GM19324 (cell line): Measurements from ENCODE around the gene SBNO1.
"Not testable (repeated sequence)": the region's sequence is repeated elsewhere in the genome, so short reads cannot be mapped to it uniquely, and the experiment has no call there.

Experiments used
- ATAC-seq: cut with Tn5 transposase; IDR thresholded peaks from one replicate; pipeline ENCODE4 v1.9.1; 2021; ENCODE audit warnings: mild to moderate bottlenecking, moderate library complexity; ENCODE audit not compliant: unreplicated experiment, low FRiP score

The SBNO1 gene

DNA sequence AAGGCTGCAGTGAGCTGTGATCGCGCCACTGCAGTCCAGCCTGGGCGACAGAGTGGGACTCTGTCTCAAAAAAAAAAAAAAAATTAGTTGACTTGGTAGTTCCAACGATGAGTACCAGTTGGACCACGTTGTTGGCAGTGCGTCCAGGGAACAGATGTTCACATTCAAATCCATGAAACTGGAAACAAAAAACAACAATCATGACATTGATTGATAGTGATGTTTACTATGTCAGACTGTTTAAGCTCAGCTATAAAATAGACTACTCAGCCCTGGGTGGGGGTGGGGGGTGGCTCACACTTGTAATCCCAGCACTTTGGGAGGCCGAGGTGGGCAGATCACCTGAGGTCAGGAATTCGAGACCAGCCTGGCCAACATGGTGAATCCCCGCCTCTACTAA, 112.3 kb downstream of the SBNO1 start:
- not testable (repeated sequence) for ATAC-seq

DNA sequence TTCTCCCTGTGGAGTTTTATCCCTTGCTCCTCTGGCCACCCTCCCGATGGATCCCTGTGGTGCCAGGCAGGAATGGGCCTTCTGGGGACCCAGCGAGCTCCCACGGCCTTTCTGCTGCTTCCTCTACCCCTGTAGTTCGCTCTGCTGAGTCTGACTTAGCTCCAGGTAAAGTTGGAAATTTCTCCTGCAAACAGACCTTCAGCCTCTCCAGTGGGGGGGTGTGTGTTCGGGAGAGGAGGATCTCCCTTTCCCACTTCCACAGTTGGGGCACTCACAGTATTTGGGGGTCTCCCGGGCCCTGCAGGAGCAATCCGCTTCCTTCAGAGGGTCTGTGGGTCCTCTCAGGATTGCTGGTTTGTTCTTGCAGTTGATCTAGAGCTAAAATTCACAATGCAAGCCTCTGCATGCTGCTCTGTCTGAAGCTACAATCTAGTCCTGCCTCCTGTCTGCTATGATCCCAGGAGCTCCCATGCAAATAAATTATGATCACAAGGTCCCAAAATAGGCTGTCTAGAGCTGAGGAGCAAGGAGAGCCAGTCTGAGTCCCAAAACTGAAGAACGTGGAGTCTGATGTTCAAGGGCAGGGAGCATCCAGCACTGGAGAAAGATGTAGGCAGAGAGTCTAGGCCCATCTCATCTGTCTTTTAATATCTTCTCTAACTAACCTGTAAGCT, 113.1 kb downstream of the SBNO1 start:
- no peak for ATAC-seq

DNA sequence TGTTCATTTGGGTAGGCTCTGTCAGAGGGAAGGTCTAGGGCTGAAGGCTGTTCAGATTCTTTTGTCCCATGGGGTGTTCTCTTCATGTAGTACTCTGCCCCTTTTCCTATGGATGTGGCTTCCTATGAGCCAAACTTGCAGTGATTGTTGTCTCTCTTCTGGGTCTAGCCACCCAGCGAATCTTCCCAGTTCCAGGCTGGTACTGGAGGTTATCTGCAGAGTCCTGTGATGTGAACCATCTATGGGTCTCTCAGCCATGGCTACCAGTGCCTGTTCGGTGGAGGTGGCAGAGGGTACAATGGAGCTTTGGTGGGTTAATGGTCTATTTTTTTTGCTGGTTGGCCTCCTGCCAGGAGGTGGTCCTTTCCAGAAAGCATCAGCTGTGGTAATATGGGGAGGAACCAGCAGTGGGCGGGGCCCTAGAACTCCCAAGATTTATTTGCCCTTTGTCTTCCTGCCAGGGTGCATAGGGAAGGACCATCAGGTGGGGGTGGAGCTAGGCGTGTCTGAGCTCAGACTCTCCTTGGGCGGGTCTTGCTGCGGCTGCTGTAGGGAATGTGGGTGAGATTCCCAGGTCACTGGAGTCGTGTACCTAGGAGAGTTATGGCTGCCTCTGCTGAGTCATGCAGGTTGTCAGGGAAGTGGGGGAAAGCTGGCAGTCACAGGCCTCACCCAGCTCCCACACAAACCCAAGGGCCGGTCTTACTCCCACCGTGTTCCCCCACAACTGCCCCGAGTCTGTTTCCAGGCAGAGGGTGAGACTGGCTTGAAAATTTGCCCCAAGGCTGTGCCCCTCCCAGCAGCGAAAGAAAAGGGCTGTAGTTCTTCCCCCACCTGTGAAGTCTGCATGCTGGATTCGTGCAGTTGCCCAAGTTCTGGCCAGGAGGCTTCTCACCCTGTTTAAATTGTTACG, 113.9 kb downstream of the SBNO1 start:
- ATAC-seq: no peak

DNA sequence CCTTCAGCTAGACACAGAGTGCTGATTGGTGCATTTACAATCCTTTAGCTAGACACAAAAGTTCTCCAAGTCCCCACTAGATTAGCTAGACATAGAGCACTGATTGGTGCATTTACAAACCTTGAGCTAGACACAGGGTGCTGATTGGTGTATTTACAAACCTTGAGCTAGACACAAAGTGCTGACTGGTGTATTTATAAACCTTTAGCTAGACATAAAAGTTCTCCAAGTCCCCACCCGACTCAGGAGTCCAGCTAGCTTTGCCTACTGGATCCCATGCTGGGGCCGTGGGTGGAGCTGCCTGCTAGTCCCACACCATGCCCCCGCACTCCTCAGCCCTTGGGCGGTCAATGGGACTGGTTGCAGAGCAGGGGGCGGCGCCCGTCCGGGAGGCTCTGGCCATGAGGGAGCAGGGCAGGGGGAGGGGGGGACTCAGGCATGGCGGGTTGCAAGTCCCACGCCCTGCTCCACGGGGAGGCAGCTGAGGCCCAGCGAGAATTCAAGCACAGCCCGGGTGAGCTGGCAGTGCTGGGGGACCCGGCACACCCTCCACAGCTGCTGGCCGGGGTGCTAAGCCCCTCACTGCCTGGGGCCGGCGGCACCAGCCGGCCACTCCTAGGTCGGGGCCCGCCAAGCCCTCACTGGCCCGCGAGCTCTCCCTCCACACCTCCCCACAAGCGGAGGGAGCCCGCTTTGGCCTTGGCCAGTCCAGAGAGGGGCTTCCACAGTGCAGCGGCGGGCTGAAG, 115.5 kb downstream of the SBNO1 start:
- not testable (repeated sequence) for ATAC-seq

DNA sequence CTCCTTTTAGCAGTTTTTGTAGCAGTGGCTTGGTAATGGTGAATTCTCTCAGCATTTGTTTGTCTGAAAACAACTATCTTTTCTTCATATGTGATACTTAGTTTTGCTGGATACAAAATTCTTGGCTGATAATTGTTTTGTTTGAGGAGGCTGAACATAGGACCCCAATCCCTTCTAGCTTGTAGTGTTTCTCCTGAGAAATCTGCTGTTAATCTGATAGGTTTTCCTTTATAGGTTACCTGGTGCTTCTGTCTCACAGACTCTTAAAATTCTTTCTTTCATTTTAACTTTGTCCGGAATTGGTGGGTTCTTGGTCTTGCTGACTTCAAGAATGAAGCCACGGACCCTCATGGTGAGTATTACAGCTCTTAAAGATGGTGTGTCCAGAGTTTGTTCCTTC, 116.5 kb downstream of the SBNO1 start:
- ATAC-seq: not testable (repeated sequence)

DNA sequence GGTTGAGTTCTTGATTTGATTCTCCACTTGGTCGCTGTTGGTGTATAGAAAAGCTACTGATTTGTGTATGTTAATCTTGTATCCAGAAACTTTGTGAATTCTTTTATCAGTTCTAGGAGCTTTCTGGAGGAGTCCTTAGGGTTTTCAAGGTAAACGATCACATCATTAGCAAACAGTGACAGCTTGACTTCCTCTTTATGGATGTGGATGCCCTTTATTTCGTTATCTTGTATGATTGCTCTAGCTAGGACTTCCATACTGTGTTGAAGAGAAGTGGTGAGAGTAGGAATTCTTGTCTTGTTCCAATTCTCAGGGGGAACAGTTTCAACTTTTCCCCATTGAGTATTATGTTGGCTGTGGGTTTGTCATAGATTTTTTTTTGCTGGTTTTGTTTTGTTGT, 119.0 kb downstream of the SBNO1 start:
- ATAC-seq: no peak

DNA sequence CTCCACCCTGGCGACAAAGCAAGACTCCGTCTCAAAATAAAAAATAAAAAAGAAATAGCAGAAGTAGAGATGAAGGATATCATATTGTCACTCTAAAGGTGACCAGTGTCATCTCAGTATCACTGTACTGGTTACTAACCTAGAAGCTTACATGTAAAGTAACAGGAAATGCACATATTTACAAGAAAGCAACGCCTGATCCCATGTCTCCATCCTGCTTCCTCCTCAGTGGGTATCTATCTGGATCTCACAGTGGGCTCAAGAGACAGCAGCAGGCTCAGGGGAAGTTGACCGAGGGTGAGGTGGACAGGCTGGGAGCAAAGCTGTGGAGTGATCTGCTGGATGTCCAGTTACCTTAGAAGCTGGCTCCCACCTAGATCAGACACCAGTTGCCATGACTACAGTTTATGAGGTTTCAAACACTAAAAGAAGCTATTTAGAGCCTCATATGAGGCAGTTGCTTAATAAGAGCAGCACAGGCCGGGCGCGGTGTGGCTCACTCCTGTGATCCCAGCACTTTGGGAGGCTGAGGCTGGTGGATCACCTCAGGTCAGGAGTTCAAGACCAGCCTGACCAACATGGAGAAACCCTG, 120.9 kb downstream of the SBNO1 start:
- ATAC-seq: no peak

DNA sequence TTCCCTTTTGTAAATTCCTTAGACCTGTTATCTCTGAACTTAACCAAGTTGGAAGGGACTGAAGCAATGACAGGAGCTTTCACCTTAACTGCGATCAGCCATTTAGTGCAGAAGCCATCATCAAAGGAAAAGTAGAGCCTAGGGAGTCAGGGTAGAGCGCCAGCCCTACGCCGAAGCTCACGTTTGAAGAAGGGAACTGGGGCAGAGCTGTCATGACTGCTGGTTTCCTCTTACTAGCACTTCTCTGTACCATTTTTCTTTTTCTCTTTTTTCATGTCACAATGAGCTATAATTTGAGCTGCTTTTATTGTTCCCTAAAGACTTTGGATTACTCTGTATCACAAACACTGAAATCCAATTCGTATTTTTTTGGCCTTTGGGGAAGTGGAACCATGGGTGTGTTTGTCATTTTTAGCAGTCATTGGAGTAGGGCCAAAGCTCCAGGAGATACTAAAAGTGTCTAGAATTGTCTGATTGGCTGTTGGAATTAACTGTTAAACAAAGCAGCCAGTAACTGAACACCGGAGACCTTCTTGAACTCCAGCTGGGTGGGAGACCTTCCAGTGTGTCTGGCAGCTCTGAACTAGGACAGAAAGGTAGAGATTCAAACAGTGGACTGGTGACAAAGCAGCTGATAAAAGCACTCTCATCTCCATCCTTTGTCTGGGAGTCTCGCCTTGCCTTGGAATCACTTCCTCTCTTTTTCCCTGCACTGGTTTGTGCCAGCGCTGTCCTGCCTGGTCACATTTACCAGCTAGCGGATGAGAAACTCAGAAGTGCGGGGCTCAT, 122.3 kb downstream of the SBNO1 start:
- ATAC-seq: no peak
